SK-N-SH treated with all-trans-retinoic acid at 6 μM for 48 hours (cell line): ENCODE results near the gene IFNAR2.

Experiments used
- ATAC-seq: fragments of 200-7000 bp; cut with Tn5 transposase; 3 replicates; pipeline ENCODE4 v1.9.1; 2020; ENCODE audit warnings: mild to moderate bottlenecking, moderate library complexity
- ARNTL ChIP-seq: fragments of 450-650 bp; formaldehyde crosslinking; IDR thresholded peaks from 2 replicates; pipeline ENCODE4 v1.5.0; 2020; ENCODE audit warnings: low read depth, mild to moderate bottlenecking, moderate library complexity, borderline replicate concordance
- BACH2 ChIP-seq: fragments of 250-450 bp; sonication (Bioruptor Pico); IDR thresholded peaks from 2 replicates; pipeline ENCODE4 v1.9.0; 2021; ENCODE audit warnings: mild to moderate bottlenecking, borderline replicate concordance
- CREB5 ChIP-seq: fragments of 250-450 bp; sonication (Bioruptor Pico); IDR thresholded peaks from 2 replicates; pipeline ENCODE4 v1.5.1; 2020; ENCODE audit warnings: low read depth, mild to moderate bottlenecking, moderate library complexity
- CSDC2 ChIP-seq: fragments of 250-450 bp; sonication (Bioruptor Pico); IDR thresholded peaks from 2 replicates; pipeline ENCODE4 v1.5.0; 2020; ENCODE audit warnings: mild to moderate bottlenecking, moderate library complexity
- CSRNP3 ChIP-seq: fragments of 250-450 bp; sonication (Bioruptor Pico); IDR thresholded peaks from 2 replicates; pipeline ENCODE4 v1.5.1; 2021; ENCODE audit warnings: mild to moderate bottlenecking, moderate library complexity
- ESRRG ChIP-seq: fragments of 250-450 bp; sonication (Bioruptor Pico); IDR thresholded peaks from 2 replicates; pipeline ENCODE4 v1.6.1; 2021; ENCODE audit warnings: mild to moderate bottlenecking
- GLIS3 ChIP-seq: fragments of 250-450 bp; sonication (Bioruptor Pico); IDR thresholded peaks from 2 replicates; pipeline ENCODE4 v1.5.0; 2020; ENCODE audit warnings: mild to moderate bottlenecking, moderate library complexity
- OSR1 ChIP-seq: fragments of 250-450 bp; sonication (Bioruptor Pico); IDR thresholded peaks from 2 replicates; pipeline ENCODE4 v1.8.0; 2022; ENCODE audit warnings: moderate library complexity, mild to moderate bottlenecking, inconsistent platforms
- PATZ1 ChIP-seq: fragments of 250-450 bp; sonication (Bioruptor Pico); IDR thresholded peaks from 2 replicates; pipeline ENCODE4 v1.8.0; 2020; ENCODE audit warnings: mild to moderate bottlenecking, moderate library complexity, borderline replicate concordance
- POU6F1 ChIP-seq: fragments of 250-450 bp; sonication (Bioruptor Pico); IDR thresholded peaks from 2 replicates; pipeline ENCODE4 v1.8.0; 2021; ENCODE audit warnings: low read depth, mild to moderate bottlenecking, moderate library complexity, borderline replicate concordance
- PPARA ChIP-seq: fragments of 250-450 bp; sonication (Bioruptor Pico); IDR thresholded peaks from 2 replicates; pipeline ENCODE4 v1.5.0; 2020; ENCODE audit warnings: mild to moderate bottlenecking, borderline replicate concordance
- TCF4 ChIP-seq: fragments of 250-450 bp; sonication (Bioruptor Pico); IDR thresholded peaks from 2 replicates; pipeline ENCODE4 v1.8.0; 2021; ENCODE audit warnings: mild to moderate bottlenecking, moderate library complexity, borderline replicate concordance
- TOX ChIP-seq: fragments of 250-450 bp; sonication (Bioruptor Pico); IDR thresholded peaks from 2 replicates; pipeline ENCODE4 v1.8.0; 2021; ENCODE audit warnings: mild to moderate bottlenecking, moderate library complexity, borderline replicate concordance
- TSHZ2 ChIP-seq: fragments of 250-450 bp; sonication (Bioruptor Pico); IDR thresholded peaks from 2 replicates; pipeline ENCODE4 v1.5.0; 2020; ENCODE audit warnings: mild to moderate bottlenecking, moderate library complexity
- ZC3H10 ChIP-seq: fragments of 250-450 bp; sonication (Bioruptor Pico); IDR thresholded peaks from 2 replicates; pipeline ENCODE4 v1.5.1; 2021; ENCODE audit warnings: mild to moderate bottlenecking, moderate library complexity
- ZFP3 ChIP-seq: fragments of 250-450 bp; sonication (Bioruptor Pico); IDR thresholded peaks from 2 replicates; pipeline ENCODE4 v1.5.0; 2020; ENCODE audit warnings: mild to moderate bottlenecking, moderate library complexity
- ZFP30 ChIP-seq: fragments of 450-650 bp; formaldehyde crosslinking; IDR thresholded peaks from 2 replicates; pipeline ENCODE4 v1.5.0; 2022; ENCODE audit warnings: mild to moderate bottlenecking, moderate library complexity
- ZNF565 ChIP-seq: fragments of 450-650 bp; formaldehyde crosslinking; conservative IDR thresholded peaks from 2 replicates; pipeline ENCODE4 v1.5.0; 2020; ENCODE audit warnings: low read depth, mild to moderate bottlenecking, moderate library complexity
- ZNF70 ChIP-seq: fragments of 450-650 bp; formaldehyde crosslinking; IDR thresholded peaks from 2 replicates; pipeline ENCODE4 v1.5.0; 2020; ENCODE audit warnings: mild to moderate bottlenecking, moderate library complexity
- ZNF8 ChIP-seq: fragments of 450-650 bp; formaldehyde crosslinking; IDR thresholded peaks from 2 replicates; pipeline ENCODE4 v1.5.0; 2020; ENCODE audit warnings: mild to moderate bottlenecking, moderate library complexity

IFNAR2 gene

GRCh38 chr21:33257094-33257803, 27.5 kb downstream of the IFNAR2 start:
- TF ChIP-seq TSHZ2 (no peak), POU6F1 (CRISPR knock-in tag) (no peak), ZNF8 (no peak), ZNF565 (CRISPR knock-in tag) (no peak), CSDC2 (CRISPR knock-in tag) (no peak), TCF4 (CRISPR knock-in tag) (no peak), ARNTL (CRISPR knock-in tag) (no peak), GLIS3 (no peak), PATZ1 (CRISPR knock-in tag) (no peak), TOX (CRISPR knock-in tag) (no peak), ZC3H10 (no peak), BACH2 (CRISPR knock-in tag) (no peak), PPARA (CRISPR knock-in tag) (no peak), ESRRG (no peak), OSR1 (CRISPR knock-in tag) (no peak)
- TF ChIP-seq, all 23 proteins: peak for 0
- no peak for ATAC-seq

GRCh38 chr21:33258475-33258874, 28.7 kb downstream of the IFNAR2 start:
- TF ChIP-seq POU6F1 (CRISPR knock-in tag): no peak
- no peak for TF ChIP-seq ZNF565 (CRISPR knock-in tag)
- no peak for TF ChIP-seq ZNF8
- no peak for TF ChIP-seq CREB5 (CRISPR knock-in tag)
- TF ChIP-seq ZC3H10: no peak
- no peak for TF ChIP-seq OSR1 (CRISPR knock-in tag)
- TF ChIP-seq ARNTL (CRISPR knock-in tag): no peak
- TF ChIP-seq TSHZ2: no peak
- TF ChIP-seq PATZ1 (CRISPR knock-in tag): no peak
- no peak for TF ChIP-seq BACH2 (CRISPR knock-in tag)
- TF ChIP-seq TOX (CRISPR knock-in tag): no peak
- TF ChIP-seq CSDC2 (CRISPR knock-in tag): no peak
- TF ChIP-seq CSRNP3 (CRISPR knock-in tag): no peak
- TF ChIP-seq ZFP30 (CRISPR knock-in tag): no peak
- no peak for TF ChIP-seq ZNF70 (CRISPR knock-in tag)
- no peak for TF ChIP-seq ZFP3 (CRISPR knock-in tag)
- no peak for TF ChIP-seq ESRRG

More at GRCh38 chr21:33258475-33258874, 28.7 kb downstream of the IFNAR2 start:
- no peak for ATAC-seq
